SK-N-MC (cell line): ENCODE measurements around the gene SCAF4.

Experiments
- EZH2 ChIP-seq: fragments of 200-600 bp; sonication (generic); IDR thresholded peaks from one replicate; pipeline ENCODE4 v1.6.1; 2017; ENCODE audit warnings: antibody characterized with exemption
- POLR2AphosphoS5 ChIP-seq: IDR thresholded peaks from 2 replicates; pipeline ENCODE4 v1.6.1; 2012; ENCODE audit warnings: mild to moderate bottlenecking, low read depth, low read length, borderline replicate concordance

- TF ChIP-seq EZH2 (no peak), POLR2AphosphoS5 (no peak)
These were observed 17.8 kb downstream of the SCAF4 start for GRCh38 chr21:31713973-31714740.
